Measurements from ENCODE around the gene AIDA. TPM values are rescaled to one million over a fixed set of nuclear protein-coding genes. Genes with fewer than 3 reads are reported as not detected.
A peak's percentile ranks its signal among the peaks of the same experiment; 100 is the strongest.

AIDA gene
- total RNA-seq, 1 donor from 2014 or later, result 74.5 TPM

DNA sequence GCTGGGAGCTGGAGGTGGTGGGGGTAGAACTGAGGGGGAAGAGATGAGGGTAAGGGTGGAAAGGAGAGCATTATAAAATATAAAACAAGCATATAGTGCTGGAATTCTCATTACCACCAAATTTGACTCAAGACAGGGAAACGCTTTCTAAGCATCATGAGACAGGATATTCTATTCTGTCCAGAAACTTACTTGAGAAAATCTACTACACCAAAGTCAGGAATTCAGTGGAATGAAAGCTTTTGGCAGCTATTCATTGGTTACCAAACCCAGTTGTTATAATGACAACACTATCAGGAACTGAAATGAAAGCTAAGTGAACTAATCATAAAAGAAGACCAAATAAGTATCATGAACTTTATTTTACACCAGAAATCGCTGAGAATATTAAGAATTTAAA lies 14.5 kb downstream of the AIDA start:
- peaks cover 8% of the 10 kb centered on the region for H3K36me3 Mint-ChIP-seq (ENCODE audit: low read depth)
- H3K4me1 Mint-ChIP-seq (ENCODE audit: low read depth), result peaks cover 10% of the 10 kb centered on the region
- peak overlapping the region; percentile 89 for H3K27ac Mint-ChIP-seq (ENCODE audit: unreplicated experiment)
- TF ChIP-seq, protein P1, sequence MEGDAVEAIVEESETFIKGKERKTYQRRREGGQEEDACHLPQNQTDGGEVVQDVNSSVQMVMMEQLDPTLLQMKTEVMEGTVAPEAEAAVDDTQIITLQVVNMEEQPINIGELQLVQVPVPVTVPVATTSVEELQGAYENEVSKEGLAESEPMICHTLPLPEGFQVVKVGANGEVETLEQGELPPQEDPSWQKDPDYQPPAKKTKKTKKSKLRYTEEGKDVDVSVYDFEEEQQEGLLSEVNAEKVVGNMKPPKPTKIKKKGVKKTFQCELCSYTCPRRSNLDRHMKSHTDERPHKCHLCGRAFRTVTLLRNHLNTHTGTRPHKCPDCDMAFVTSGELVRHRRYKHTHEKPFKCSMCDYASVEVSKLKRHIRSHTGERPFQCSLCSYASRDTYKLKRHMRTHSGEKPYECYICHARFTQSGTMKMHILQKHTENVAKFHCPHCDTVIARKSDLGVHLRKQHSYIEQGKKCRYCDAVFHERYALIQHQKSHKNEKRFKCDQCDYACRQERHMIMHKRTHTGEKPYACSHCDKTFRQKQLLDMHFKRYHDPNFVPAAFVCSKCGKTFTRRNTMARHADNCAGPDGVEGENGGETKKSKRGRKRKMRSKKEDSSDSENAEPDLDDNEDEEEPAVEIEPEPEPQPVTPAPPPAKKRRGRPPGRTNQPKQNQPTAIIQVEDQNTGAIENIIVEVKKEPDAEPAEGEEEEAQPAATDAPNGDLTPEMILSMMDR (IDR thresholded peaks at IDR 0.05), result no peak
- no peaks in the 10 kb centered on the region for H3K9me3 Mint-ChIP-seq (ENCODE audit: low read depth)
- H3K4me3 Mint-ChIP-seq (ENCODE audit: unreplicated experiment), result no peak overlapping the region
- H3K27me3 Mint-ChIP-seq (ENCODE audit: low read depth), result no peaks in the 10 kb centered on the region
- DNase-seq (ENCODE audit: low spot score), result no peak

GRCh38 chr1:222697203-222697602 lies 15.1 kb downstream of the AIDA start:
- Mint-ChIP-seq H3K9me3 (ENCODE audit: low read depth) (no peaks in the 10 kb centered on the region), H3K36me3 (ENCODE audit: low read depth) (peaks cover 6% of the 10 kb centered on the region), H3K27me3 (ENCODE audit: low read depth) (no peaks in the 10 kb centered on the region), H3K27ac (ENCODE audit: unreplicated experiment) (peak overlapping the region; percentile 89), H3K4me1 (ENCODE audit: low read depth) (peaks cover 13% of the 10 kb centered on the region), H3K4me3 (ENCODE audit: unreplicated experiment) (no peak overlapping the region)
- TF ChIP-seq, protein P1 (IDR thresholded peaks at IDR 0.05), result no peak
- no peak for DNase-seq (ENCODE audit: low spot score)

- Mint-ChIP-seq H3K4me3 (ENCODE audit: unreplicated experiment) (no peak overlapping the region), H3K27ac (ENCODE audit: unreplicated experiment) (no peak overlapping the region), H3K4me1 (ENCODE audit: low read depth) (peaks cover 18% of the 10 kb centered on the region), H3K36me3 (ENCODE audit: low read depth) (peaks cover 6% of the 10 kb centered on the region), H3K27me3 (ENCODE audit: low read depth) (no peaks in the 10 kb centered on the region), H3K9me3 (ENCODE audit: low read depth) (no peaks in the 10 kb centered on the region)
- DNase-seq (ENCODE audit: low spot score), result no peak
- TF ChIP-seq, protein P1 (IDR thresholded peaks at IDR 0.05), result no peak
Measured at GRCh38 chr1:222696741-222697140, 15.6 kb downstream of the AIDA start.

- peaks cover 7% of the 10 kb centered on the region for H3K36me3 Mint-ChIP-seq (ENCODE audit: low read depth)
- no peaks in the 10 kb centered on the region for H3K27me3 Mint-ChIP-seq (ENCODE audit: low read depth)
- TF ChIP-seq, protein P1 (IDR thresholded peaks at IDR 0.05), result no peak
- no peak overlapping the region for H3K27ac Mint-ChIP-seq (ENCODE audit: unreplicated experiment)
- H3K9me3 Mint-ChIP-seq (ENCODE audit: low read depth), result no peaks in the 10 kb centered on the region
- H3K4me3 Mint-ChIP-seq (ENCODE audit: unreplicated experiment), result no peak overlapping the region
- H3K4me1 Mint-ChIP-seq (ENCODE audit: low read depth), result peaks cover 18% of the 10 kb centered on the region
- no peak for DNase-seq (ENCODE audit: low spot score)
Measured at GRCh38 chr1:222694927-222695326, 17.4 kb downstream of the AIDA start.

DNA sequence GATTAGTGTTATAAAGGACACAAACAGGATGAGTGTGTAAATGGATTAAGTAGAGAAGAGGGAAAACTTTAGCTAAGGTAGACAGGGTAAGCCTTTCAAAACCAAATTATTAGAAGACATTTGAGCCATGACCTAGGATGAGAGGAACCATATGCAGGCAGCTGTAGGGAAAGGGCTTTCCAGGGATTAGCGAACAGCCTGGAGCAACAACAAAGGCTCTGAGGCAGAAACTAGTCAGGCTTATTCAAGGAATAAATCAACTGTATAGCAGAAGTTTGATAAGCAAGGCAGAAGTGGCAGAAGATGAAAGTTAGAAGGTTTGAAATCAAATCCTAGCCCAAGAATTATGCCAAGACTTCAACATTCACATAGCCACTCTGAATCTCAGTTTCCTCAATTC lies 21.3 kb downstream of the AIDA start:
- Mint-ChIP-seq H3K36me3 (ENCODE audit: low read depth) (peaks cover 9% of the 10 kb centered on the region), H3K9me3 (ENCODE audit: low read depth) (no peaks in the 10 kb centered on the region), H3K27ac (ENCODE audit: unreplicated experiment) (no peak overlapping the region), H3K4me1 (ENCODE audit: low read depth) (peaks cover 10% of the 10 kb centered on the region), H3K27me3 (ENCODE audit: low read depth) (no peaks in the 10 kb centered on the region), H3K4me3 (ENCODE audit: unreplicated experiment) (no peak overlapping the region)
- no peak for DNase-seq (ENCODE audit: low spot score)
- TF ChIP-seq, protein P1 (IDR thresholded peaks at IDR 0.05), result no peak

Measured in chondrocyte (in vitro differentiated cells).